Measurements from ENCODE around the gene B3GALT6. TPM values are rescaled to one million over a fixed set of nuclear protein-coding genes. Genes with fewer than 3 reads are reported as not detected.
"Not testable (repeated sequence)": the region's sequence is repeated elsewhere in the genome, so short reads cannot be mapped to it uniquely, and the experiment has no call there.

The B3GALT6 gene
- total RNA-seq, 1 experiment from 2014 or later, result 46.4 TPM

DNA sequence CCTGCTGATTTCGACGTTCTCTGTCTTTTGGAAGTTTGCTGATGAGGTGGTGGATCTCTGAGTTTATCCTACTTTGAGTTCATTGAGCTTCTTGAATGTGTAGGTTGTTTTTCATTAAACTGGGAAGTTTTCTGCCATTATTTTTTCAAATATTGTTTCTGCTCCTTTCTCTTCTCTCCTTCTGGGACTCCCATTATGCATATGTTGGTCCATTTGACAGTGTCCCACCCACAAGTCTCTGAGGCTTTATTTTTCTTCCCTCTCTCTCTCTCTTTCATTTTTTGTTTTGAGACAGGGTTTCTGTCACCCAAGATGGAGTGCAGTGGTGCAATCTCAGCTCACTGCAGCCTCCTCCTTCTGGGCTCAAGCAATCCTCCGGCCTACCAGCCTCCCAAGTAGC lies 37.3 kb upstream of the B3GALT6 start:
- TF ChIP-seq REST (IDR thresholded peaks at IDR 0.05; ENCODE audit: insufficient read depth in 1 of 2, low read depth in 2 of 2, low read length in 1 of 2), result no peak
- no peak for TF ChIP-seq TCF7L2 (IDR thresholded peaks at IDR 0.05; ENCODE audit: low read depth, low read length)
- no peak for TF ChIP-seq POLR2AphosphoS5 (IDR thresholded peaks at IDR 0.05; ENCODE audit: low read depth, low read length)
- no peak for TF ChIP-seq SIN3A (IDR thresholded peaks at IDR 0.05; ENCODE audit: borderline replicate concordance, insufficient read depth, low read depth, low read length)
- no peaks in the 10 kb centered on the region for H3K27me3 ChIP-seq (ENCODE audit: control insufficient read depth, insufficient read depth, low read length)
- CTCF ChIA-PET, result no interaction called here
- H3K36me3 ChIP-seq (ENCODE audit: control insufficient read depth, insufficient read depth, low read length), result no peaks in the 10 kb centered on the region
- BruUV-seq (replicated peaks), result no TSS peak
- DNase-seq (ENCODE audit: low read depth, low spot score) (no peak), ATAC-seq (no peak)
- intact Hi-C loops (cut with micrococcal nuclease; ENCODE audit: unreplicated experiment) (no loop called here), in situ Hi-C loops (cut with HindIII; ENCODE audit: low pct_unique_long_range_greater_than_20kb, low sequenced_read_pairs) (no loop called here)
- no peaks in the 10 kb centered on the region for H3K9me3 ChIP-seq (ENCODE audit: control insufficient read depth, insufficient read depth, low read depth, low read length)
- no peaks in the 10 kb centered on the region for H3K4me1 ChIP-seq (ENCODE audit: control insufficient read depth, insufficient read depth, low read length)
- POLR2A ChIA-PET, result no interaction called here
- H3K4me3 ChIP-seq (ENCODE audit: low read depth in 2 of 2, low read length in 2 of 2), result no peak overlapping the region
- no peak overlapping the region for H3K27ac ChIP-seq (ENCODE audit: low read length)

DNA sequence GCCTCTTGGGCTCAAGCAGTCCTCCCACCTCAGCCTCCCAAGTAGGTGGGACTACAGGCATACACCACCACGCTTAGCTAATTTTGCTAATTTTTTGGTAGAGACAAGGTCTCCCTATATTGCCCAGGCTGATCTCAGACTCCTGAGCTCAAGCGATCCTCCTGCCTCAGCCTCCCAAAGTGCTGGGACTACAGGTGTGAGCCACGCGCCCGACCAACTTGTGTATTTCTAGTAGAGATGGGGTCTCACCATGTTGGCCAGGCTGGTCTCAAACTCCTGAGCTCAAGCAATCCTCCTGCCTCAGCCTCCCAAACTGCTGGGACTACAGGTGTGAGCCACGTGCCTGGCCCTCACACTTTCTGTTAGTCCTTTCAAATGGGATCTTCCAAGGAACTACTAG lies 36.3 kb upstream of the B3GALT6 start:
- POLR2A ChIA-PET; in situ Hi-C loops (cut with HindIII; ENCODE audit: low pct_unique_long_range_greater_than_20kb, low sequenced_read_pairs); CTCF ChIA-PET; H3K27me3 ChIP-seq (ENCODE audit: control insufficient read depth, insufficient read depth, low read length); H3K4me1 ChIP-seq (ENCODE audit: control insufficient read depth, insufficient read depth, low read length); ATAC-seq; BruUV-seq (replicated peaks); H3K9me3 ChIP-seq (ENCODE audit: control insufficient read depth, insufficient read depth, low read depth, low read length); H3K36me3 ChIP-seq (ENCODE audit: control insufficient read depth, insufficient read depth, low read length); DNase-seq (ENCODE audit: low read depth, low spot score); H3K27ac ChIP-seq (ENCODE audit: low read length); H3K4me3 ChIP-seq (ENCODE audit: low read depth in 2 of 2, low read length in 2 of 2); intact Hi-C loops (cut with micrococcal nuclease; ENCODE audit: unreplicated experiment): not testable (repeated sequence)

DNA sequence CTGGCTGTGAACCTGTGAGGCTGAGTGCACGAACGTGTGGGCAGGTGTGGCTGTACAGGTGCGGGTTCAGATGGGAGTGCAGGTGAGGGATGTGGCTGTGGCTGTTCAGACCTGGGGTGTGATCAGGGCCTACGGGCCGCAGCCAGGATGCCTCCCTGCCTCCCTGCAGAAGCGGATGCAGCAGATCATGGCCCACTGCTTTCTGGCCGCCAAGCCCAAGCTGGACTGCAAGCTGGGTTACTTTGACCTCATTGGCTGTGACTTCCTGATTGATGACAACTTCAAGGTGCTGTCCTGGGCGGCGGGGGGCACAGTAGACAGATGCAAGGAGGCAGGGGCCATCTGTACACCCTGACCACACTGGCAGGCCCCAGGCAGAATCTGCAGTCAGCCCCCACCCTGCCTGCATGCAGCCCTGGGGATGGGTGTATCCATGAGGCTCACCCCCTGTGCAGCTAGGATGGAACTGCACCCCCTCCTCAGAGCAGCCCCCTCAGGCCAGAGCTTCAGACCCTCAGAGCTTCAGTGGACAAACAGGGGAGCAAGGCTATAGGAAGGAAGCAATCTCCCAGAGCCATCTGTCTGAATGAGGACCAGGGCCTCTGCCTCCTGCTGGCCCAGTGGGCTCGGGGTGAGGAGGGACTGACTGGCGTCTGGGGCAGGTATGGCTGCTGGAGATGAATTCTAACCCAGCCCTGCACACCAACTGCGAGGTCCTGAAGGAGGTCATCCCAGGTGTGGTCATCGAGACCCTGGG lies 35.4 kb upstream of the B3GALT6 start:
- POLR2A ChIA-PET, result no interaction called here
- intact Hi-C loops (cut with micrococcal nuclease; ENCODE audit: unreplicated experiment), result no loop called here
- Histone ChIP-seq H3K27me3 (ENCODE audit: control insufficient read depth, insufficient read depth, low read length) (no peaks in the 10 kb centered on the region), H3K4me1 (ENCODE audit: control insufficient read depth, insufficient read depth, low read length) (no peaks in the 10 kb centered on the region), H3K36me3 (ENCODE audit: control insufficient read depth, insufficient read depth, low read length) (no peaks in the 10 kb centered on the region), H3K4me3 (ENCODE audit: low read depth in 2 of 2, low read length in 2 of 2) (no peak overlapping the region), H3K9me3 (ENCODE audit: control insufficient read depth, insufficient read depth, low read depth, low read length) (no peaks in the 10 kb centered on the region), H3K27ac (ENCODE audit: low read length) (no peak overlapping the region)
- DNase-seq (ENCODE audit: low read depth, low spot score) (no peak), ATAC-seq (no peak)
- CTCF ChIA-PET, result no interaction called here
- no TSS peak for BruUV-seq (replicated peaks)
- TF ChIP-seq TCF7L2 (IDR thresholded peaks at IDR 0.05; ENCODE audit: low read depth, low read length) (no peak), POLR2AphosphoS5 (IDR thresholded peaks at IDR 0.05; ENCODE audit: low read depth, low read length) (no peak), CTCF (IDR thresholded peaks at IDR 0.05) (no peak), REST (IDR thresholded peaks at IDR 0.05; ENCODE audit: insufficient read depth in 1 of 2, low read depth in 2 of 2, low read length in 1 of 2) (no peak), SIN3A (IDR thresholded peaks at IDR 0.05; ENCODE audit: borderline replicate concordance, insufficient read depth, low read depth, low read length) (no peak)
- in situ Hi-C loops (cut with HindIII; ENCODE audit: low pct_unique_long_range_greater_than_20kb, low sequenced_read_pairs), result no loop called here

Data from Panc1 (cell line).